Esophagus (tissue), 2 donors: ENCODE data around the gene DPP10. TPM values are rescaled to one million over a fixed set of nuclear protein-coding genes. Genes with fewer than 3 reads are reported as not detected.

Experiments
- H3K27ac ChIP-seq, 2 donors: one replicate each; pipeline ENCODE4 v1.5.1; 2013; ENCODE audit warnings: low read depth in 2 of 2, mild to moderate bottlenecking in 2 of 2, inconsistent platforms in 1 of 2, low read length in 1 of 2, moderate library complexity in 1 of 2
- H3K27me3 ChIP-seq, 2 donors: one replicate each; pipeline ENCODE4 v1.6.1; 2013; ENCODE audit warnings: low read length in 2 of 2, control low read depth in 1 of 2, mild to moderate bottlenecking in 1 of 2; ENCODE audit not compliant: insufficient read depth in 2 of 2, control insufficient read depth in 1 of 2
- H3K36me3 ChIP-seq, 2 donors: one replicate each; pipeline ENCODE4 v1.6.1; 2013; ENCODE audit warnings: low read length in 1 of 2; ENCODE audit not compliant: control insufficient read depth in 2 of 2, insufficient read depth in 2 of 2
- H3K4me1 ChIP-seq, 2 donors: one replicate each; pipeline ENCODE4 v1.6.1; 2013; ENCODE audit warnings: low read length in 1 of 2; ENCODE audit not compliant: control insufficient read depth in 2 of 2, insufficient read depth in 2 of 2
- H3K4me3 ChIP-seq, 2 donors: one replicate each; pipeline ENCODE4 v1.5.1; 2013; ENCODE audit warnings: low read length in 2 of 2, mild to moderate bottlenecking in 2 of 2, low read depth in 1 of 2, moderate library complexity in 1 of 2
- H3K9me3 ChIP-seq, 2 donors: one replicate each; pipeline ENCODE4 v1.6.1; 2013; ENCODE audit warnings: mild to moderate bottlenecking in 2 of 2, low read depth in 1 of 2, low read length in 1 of 2, moderate library complexity in 1 of 2; ENCODE audit not compliant: control insufficient read depth in 2 of 2, insufficient read depth in 1 of 2
- WGBS, 2 donors: extraction: QIAGEN DNeasy Blood & Tissue Kit; methylation state at CpG; one replicate each; pipeline ENCODE4 v1.1.7; 2013; 5-methylcytosine and 5-hydroxymethylcytosine counted together
- polyA plus RNA-seq, 2 donors: library from polyadenylated mRNA; stranded (reverse); fragments of 200-250 nt; gene quantifications; one replicate each; pipeline ENCODE4 v1.2.3, GENCODE V29; 2013
- donor health status: healthy with polysubstance abuse.
- donor health status: Bipolar disorder and iron deficiency.

DPP10 gene
- polyA plus RNA-seq, 2 donors = 0.02 to 0.13 TPM

DNA sequence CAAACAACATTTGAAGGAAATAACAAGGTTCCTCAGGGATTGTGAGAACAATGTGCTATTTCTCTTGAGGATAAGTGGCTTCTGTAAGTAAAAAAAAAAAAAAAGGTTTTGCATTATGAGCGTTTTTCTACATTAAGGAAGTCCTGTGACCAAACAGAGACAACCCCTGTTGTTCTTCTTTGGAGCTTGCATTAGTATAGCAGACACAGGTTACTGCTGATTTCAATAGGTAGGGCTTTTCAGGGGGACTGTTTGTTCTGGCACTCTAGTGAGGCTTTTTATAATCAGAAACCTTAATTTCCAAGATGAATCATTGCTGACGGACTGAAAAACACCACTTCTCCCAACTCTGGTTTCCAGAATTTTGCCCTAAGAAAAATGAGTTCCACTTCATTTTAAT lies 8.2 kb downstream of the DPP10 start:
- H3K9me3 ChIP-seq = no peaks in the 10 kb centered on the region
- no peak overlapping the region for H3K27ac ChIP-seq
- 39 to 44% methylated on average over 2 of the region's 2 CpGs for WGBS, 2 donors
- no peaks in the 10 kb centered on the region for H3K36me3 ChIP-seq
- no peaks in the 10 kb centered on the region for H3K27me3 ChIP-seq
- no peaks in the 10 kb centered on the region for H3K4me1 ChIP-seq
- H3K4me3 ChIP-seq = no peak overlapping the region

DNA sequence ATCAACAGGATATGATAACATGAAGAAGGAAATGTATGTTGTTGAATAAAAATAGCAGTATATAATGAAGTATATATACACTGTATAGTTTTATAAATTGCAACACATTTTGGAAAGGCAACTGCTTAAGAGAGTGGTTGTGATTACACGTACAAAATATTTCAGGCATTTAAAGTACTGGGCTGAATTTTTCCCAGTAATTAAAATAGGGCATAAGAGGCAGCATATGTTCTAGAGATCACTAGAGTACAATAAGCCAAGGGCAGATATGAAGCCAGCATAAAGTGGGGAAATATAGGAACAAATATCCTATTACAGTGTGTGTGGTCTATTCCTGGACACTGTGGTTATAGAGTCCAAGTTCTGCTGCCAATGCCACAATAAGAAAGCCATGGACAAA lies 14.1 kb downstream of the DPP10 start:
- Histone ChIP-seq H3K9me3 (no peaks in the 10 kb centered on the region), H3K4me3 (no peak overlapping the region), H3K4me1 (no peaks in the 10 kb centered on the region), H3K36me3 (no peaks in the 10 kb centered on the region), H3K27me3 (no peaks in the 10 kb centered on the region), H3K27ac (no peak overlapping the region)
- WGBS, 2 donors = 78 to 86% methylated on average over 1 of the region's 1 CpG

DNA sequence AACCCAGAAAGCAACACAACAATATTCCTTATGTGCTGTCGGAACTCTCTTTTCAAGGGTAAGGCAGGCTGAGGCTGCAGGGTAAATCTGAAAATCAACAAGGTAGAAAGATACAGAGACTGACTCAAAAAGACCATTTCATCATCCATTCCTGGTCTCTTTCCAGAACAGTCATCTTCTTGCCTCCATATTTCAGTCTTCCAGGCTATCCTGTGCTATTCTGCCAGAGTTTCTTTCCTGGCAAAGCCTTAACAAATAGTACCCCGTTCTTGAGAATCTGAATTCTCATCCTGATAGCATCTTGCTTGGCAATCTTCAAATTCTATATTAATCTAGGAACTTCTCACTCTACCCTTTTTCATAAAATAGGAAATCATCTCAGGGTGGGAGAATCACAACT lies 15.5 kb downstream of the DPP10 start:
- H3K27ac ChIP-seq = no peak overlapping the region
- no peaks in the 10 kb centered on the region for H3K36me3 ChIP-seq
- H3K4me3 ChIP-seq = no peak overlapping the region
- no peaks in the 10 kb centered on the region for H3K27me3 ChIP-seq
- H3K4me1 ChIP-seq = no peaks in the 10 kb centered on the region
- WGBS, 2 donors = 87 to 90% methylated on average over 2 of the region's 2 CpGs
- H3K9me3 ChIP-seq = no peaks in the 10 kb centered on the region

GRCh38 chr2:114461116-114461515 lies 18.7 kb downstream of the DPP10 start:
- Histone ChIP-seq H3K4me1 (no peaks in the 10 kb centered on the region), H3K27me3 (no peaks in the 10 kb centered on the region), H3K27ac (no peak overlapping the region), H3K36me3 (no peaks in the 10 kb centered on the region), H3K4me3 (no peak overlapping the region), H3K9me3 (no peaks in the 10 kb centered on the region)
- WGBS, 2 donors = 77 to 83% methylated on average over 3 of the region's 3 CpGs

- no peaks in the 10 kb centered on the region for H3K27me3 ChIP-seq
- no peak overlapping the region for H3K4me3 ChIP-seq
- H3K9me3 ChIP-seq = no peaks in the 10 kb centered on the region
- no peaks in the 10 kb centered on the region for H3K4me1 ChIP-seq
- H3K27ac ChIP-seq = no peak overlapping the region
- no peaks in the 10 kb centered on the region for H3K36me3 ChIP-seq
- WGBS, 2 donors = 80 to 85% methylated on average over 10 of the region's 10 CpGs
These were observed 22.7 kb downstream of the DPP10 start for GRCh38 chr2:114464961-114465706.

GRCh38 chr2:114468343-114468742 lies 25.9 kb downstream of the DPP10 start:
- no peaks in the 10 kb centered on the region for H3K9me3 ChIP-seq
- 80 to 84% methylated on average over 4 of the region's 4 CpGs for WGBS, 2 donors
- no peaks in the 10 kb centered on the region for H3K27me3 ChIP-seq
- H3K4me3 ChIP-seq = no peak overlapping the region
- no peaks in the 10 kb centered on the region for H3K36me3 ChIP-seq
- H3K27ac ChIP-seq = no peak overlapping the region
- no peaks in the 10 kb centered on the region for H3K4me1 ChIP-seq

DNA sequence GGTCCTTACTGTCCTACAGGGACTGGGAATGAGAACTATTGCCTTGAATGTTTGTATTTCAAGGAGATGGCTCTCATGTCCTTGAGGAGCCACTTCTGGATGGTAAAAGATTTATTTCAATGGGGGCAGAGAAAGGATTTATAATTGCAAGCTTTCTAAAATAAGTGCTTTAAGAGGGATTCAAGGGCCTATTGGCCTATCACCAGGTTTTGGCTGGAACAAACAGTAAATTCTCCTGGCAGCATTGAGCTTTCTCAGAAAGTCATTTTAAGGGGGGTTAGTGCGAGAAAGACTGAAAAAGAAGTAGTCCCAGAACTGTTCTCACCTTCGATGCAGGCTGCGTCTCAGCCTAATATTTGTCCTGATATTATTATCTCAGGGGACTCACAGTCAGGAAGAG lies 29.8 kb downstream of the DPP10 start:
- H3K27me3 ChIP-seq = no peaks in the 10 kb centered on the region
- H3K4me1 ChIP-seq = no peaks in the 10 kb centered on the region
- no peak overlapping the region for H3K4me3 ChIP-seq
- H3K9me3 ChIP-seq = no peaks in the 10 kb centered on the region
- H3K36me3 ChIP-seq = no peaks in the 10 kb centered on the region
- WGBS, 2 donors = 85 to 89% methylated on average over 3 of the region's 3 CpGs
- no peak overlapping the region for H3K27ac ChIP-seq

DNA sequence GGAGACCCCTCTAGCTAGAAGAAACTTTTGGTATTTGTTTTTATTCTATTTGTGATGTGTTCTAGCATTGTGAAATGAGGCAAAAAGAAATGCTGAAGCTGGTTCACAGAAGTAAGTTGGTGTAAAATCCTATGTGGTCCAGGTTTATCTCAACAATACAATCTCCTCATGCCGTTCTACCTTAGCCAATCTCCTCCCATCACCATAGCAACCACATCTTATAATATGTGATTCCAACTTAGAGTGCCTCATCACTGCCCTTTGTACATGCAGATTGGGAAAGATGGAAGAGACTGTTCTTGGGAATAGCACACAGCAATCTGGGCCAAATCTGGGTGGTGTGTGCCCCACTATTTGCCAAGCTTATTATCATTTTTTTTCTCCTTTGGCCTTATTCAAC lies 30.3 kb downstream of the DPP10 start:
- Histone ChIP-seq H3K27ac (no peak overlapping the region), H3K4me3 (no peak overlapping the region), H3K27me3 (no peaks in the 10 kb centered on the region), H3K9me3 (no peaks in the 10 kb centered on the region), H3K36me3 (no peaks in the 10 kb centered on the region), H3K4me1 (no peaks in the 10 kb centered on the region)
- 73 to 80% methylated on average over 1 of the region's 1 CpG for WGBS, 2 donors

DNA sequence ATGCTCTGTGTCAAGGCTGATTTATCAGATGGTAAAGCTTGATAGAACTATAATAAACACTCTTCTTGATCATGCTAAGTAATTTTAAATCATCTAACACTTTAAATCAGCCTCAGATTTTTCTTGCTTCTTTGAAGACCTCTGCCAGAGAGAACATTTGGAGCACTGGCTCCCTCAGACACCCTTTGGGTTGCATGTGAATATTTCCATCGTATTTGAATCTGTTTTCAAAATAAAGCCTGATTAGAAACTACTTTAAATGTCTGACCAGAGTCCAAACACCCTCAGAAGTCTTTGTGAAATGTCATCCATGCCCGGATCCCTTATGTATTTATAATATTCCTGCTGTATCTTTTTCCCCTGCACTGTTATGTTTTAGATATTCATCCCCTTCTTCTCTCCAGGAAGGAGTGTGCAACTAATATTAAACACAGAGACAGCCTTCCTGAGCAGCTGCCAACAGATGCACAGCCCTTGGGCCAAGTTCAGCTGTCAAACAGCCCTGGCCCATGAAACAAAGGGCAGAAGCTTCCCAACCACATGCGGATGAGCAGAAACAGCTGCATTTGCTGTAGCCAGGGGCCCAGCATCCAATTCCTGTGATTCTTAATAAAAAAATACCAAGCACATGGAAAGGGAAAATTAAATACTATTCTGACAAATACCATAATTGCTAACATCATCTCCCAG lies 46.5 kb downstream of the DPP10 start:
- no peak overlapping the region for H3K27ac ChIP-seq
- no peak overlapping the region for H3K4me3 ChIP-seq
- no peaks in the 10 kb centered on the region for H3K36me3 ChIP-seq
- 65 to 74% methylated on average over 3 of the region's 3 CpGs for WGBS, 2 donors
- no peaks in the 10 kb centered on the region for H3K4me1 ChIP-seq
- no peaks in the 10 kb centered on the region for H3K9me3 ChIP-seq
- H3K27me3 ChIP-seq = no peaks in the 10 kb centered on the region

DNA sequence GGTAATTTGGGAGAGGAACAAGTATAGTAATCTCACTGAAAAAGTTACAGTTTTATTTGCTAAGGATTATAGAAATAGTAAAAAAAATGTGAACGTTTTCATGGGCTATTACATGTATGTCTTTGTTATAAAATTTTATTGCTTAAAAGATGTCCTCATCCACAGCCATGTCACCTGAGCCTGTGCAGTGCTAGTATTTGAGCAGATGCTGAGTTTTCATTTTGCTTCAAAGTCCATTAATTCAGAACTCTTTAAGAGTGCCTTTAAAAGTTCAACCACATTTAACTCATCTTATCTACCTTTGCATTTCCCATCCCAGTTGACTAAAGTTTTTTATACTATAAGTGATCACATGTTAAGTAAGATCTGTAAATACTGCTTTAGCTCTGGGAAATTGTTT lies 52.6 kb downstream of the DPP10 start:
- WGBS, 2 donors = 36 to 47% methylated on average over 1 of the region's 1 CpG
- Histone ChIP-seq H3K27ac (no peak overlapping the region), H3K9me3 (no peaks in the 10 kb centered on the region), H3K36me3 (no peaks in the 10 kb centered on the region), H3K4me1 (no peaks in the 10 kb centered on the region), H3K4me3 (no peak overlapping the region), H3K27me3 (no peaks in the 10 kb centered on the region)
